ENCODE data around the gene WNT9A. TPM values are rescaled to one million over a fixed set of nuclear protein-coding genes. Genes with fewer than 3 reads are reported as not detected.

The WNT9A gene
- total and polyA plus RNA-seq, 2 donors from 2014 or later, result 0.58 to 3.1 TPM

DNA sequence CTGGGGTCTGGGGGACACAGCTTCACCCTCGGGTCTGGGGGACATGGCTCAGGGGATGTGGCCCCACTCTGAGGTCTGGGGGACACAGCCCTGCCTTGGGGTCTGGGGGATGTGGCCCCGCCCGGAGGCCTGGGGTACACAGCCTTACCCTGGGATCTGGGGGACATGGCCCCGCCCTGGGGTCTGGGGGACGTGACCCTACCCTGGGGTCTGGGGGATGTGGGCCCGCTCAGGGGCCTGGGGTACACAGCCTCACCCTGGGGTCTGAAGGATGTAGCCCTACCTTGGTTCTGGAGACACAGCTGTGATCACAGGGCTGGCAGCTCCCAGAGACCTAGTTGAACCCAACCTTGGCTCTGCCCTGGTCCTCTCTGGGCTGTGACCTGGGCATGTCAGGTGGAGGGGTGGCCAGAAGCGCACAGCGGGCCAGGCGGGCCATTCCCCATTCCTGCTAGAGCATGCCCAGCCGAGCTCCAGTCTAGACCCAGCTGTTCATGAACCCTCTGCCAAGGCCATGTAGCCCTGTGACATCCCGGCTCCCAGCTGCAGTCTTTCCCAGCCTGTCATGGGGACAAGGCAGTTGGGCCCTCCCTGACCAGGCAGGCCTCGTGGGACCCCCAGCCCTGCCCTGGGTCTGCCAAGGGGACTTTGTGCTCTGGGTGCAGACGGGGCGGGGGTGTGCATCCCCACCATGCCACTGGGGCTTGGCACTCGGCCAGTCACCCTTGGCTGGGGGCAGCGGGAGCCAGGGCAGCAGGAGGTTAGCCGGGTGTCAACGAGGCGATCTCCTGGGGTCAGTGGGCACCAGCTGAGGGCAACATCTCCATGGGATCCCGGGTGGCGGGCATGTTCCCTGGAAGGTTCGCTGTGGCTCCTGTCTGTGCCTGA lies 43.9 kb downstream of the WNT9A start:
- Histone ChIP-seq H3K27me3 (ENCODE audit: control insufficient read depth, insufficient read depth, low read length) (no peaks in the 10 kb centered on the region), H3K4me1 (ENCODE audit: control insufficient read depth in 2 of 3, insufficient read depth in 2 of 3, low read depth in 1 of 3, low read length in 3 of 3) (no peaks in the 10 kb centered on the region), H3K27ac (ENCODE audit: low read depth in 2 of 2, low read length in 2 of 2) (no peak overlapping the region), H3K9me3 (ENCODE audit: control insufficient read depth in 2 of 3, insufficient read depth in 1 of 3, low read length in 3 of 3) (no peaks in the 10 kb centered on the region), H3K36me3 (ENCODE audit: control insufficient read depth in 2 of 3, insufficient read depth in 3 of 3, low read length in 3 of 3) (no peaks in the 10 kb centered on the region), H3K4me3 (ENCODE audit: low read length in 3 of 3) (no peak overlapping the region), H3K9ac (ENCODE audit: low read length in 3 of 3) (no peak overlapping the region)
- intact Hi-C loops (cut with DNase I), result no loop called here
- no peak for FAIRE-seq
- TF ChIP-seq, protein P1, sequence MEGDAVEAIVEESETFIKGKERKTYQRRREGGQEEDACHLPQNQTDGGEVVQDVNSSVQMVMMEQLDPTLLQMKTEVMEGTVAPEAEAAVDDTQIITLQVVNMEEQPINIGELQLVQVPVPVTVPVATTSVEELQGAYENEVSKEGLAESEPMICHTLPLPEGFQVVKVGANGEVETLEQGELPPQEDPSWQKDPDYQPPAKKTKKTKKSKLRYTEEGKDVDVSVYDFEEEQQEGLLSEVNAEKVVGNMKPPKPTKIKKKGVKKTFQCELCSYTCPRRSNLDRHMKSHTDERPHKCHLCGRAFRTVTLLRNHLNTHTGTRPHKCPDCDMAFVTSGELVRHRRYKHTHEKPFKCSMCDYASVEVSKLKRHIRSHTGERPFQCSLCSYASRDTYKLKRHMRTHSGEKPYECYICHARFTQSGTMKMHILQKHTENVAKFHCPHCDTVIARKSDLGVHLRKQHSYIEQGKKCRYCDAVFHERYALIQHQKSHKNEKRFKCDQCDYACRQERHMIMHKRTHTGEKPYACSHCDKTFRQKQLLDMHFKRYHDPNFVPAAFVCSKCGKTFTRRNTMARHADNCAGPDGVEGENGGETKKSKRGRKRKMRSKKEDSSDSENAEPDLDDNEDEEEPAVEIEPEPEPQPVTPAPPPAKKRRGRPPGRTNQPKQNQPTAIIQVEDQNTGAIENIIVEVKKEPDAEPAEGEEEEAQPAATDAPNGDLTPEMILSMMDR (IDR thresholded peaks at IDR 0.05; ENCODE audit: borderline replicate concordance, extremely low read depth, insufficient read depth), result no peak
- peak in 2 of 5 donors; percentile 52 to 71 for DNase-seq

DNA sequence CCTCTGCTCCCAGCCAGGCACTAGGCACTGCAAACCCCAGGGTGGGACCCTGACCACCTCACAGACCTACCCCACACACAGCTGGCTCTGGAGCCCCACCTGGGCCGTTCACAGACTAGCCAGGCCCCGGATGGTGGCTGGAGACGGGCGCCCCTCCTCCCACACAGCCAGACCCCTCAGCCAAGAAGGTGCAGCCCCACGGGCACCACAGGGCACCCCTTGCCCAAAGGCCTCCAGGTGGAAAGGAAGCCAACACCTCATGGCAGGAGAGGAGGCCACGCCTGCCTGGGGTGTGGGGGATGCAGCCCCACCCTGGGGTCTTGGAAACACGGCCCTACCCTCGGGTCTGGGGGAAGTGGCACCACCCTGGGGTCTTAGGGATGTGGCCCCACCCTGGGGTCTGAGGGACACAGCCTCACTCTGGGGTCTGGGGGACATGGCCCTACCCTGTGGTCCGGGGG lies 44.6 kb downstream of the WNT9A start:
- Histone ChIP-seq H3K36me3 (ENCODE audit: control insufficient read depth in 2 of 3, insufficient read depth in 3 of 3, low read length in 3 of 3) (no peaks in the 10 kb centered on the region), H3K4me1 (ENCODE audit: control insufficient read depth in 2 of 3, insufficient read depth in 2 of 3, low read depth in 1 of 3, low read length in 3 of 3) (no peaks in the 10 kb centered on the region), H3K4me3 (ENCODE audit: low read length in 3 of 3) (no peak overlapping the region), H3K9me3 (ENCODE audit: control insufficient read depth in 2 of 3, insufficient read depth in 1 of 3, low read length in 3 of 3) (no peaks in the 10 kb centered on the region), H3K27me3 (ENCODE audit: control insufficient read depth, insufficient read depth, low read length) (no peaks in the 10 kb centered on the region), H3K27ac (ENCODE audit: low read depth in 2 of 2, low read length in 2 of 2) (no peak overlapping the region), H3K9ac (ENCODE audit: low read length in 3 of 3) (no peak overlapping the region)
- intact Hi-C loops (cut with DNase I), result no loop called here
- no peak for FAIRE-seq
- TF ChIP-seq, protein P1 (IDR thresholded peaks at IDR 0.05; ENCODE audit: borderline replicate concordance, extremely low read depth, insufficient read depth), result no peak
- DNase-seq, result peak in 2 of 5 donors; percentile 46 to 57

DNA sequence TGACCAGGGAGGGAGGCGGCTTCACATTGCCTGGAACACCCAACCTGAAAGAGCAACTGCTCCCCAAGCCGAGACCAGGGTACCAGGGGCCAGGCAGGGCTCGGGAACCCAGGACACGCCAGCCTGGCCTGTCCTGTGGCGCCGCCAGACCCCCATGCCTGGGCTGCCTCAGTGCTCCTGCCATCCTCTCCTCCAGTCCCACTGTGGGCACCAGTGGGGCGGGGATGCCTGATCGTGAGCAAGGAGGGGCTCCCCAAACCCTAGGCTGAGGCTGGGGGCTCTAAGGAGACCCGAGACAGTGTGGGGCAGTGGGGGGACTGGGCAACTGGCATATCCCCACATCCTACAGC lies 45.1 kb downstream of the WNT9A start:
- H3K27ac ChIP-seq (ENCODE audit: low read depth in 2 of 2, low read length in 2 of 2), result no peak overlapping the region
- DNase-seq, result peak in 1 of 5 donors; percentile 67
- H3K9ac ChIP-seq (ENCODE audit: low read length in 3 of 3), result no peak overlapping the region
- FAIRE-seq, result no peak
- H3K27me3 ChIP-seq (ENCODE audit: control insufficient read depth, insufficient read depth, low read length), result no peaks in the 10 kb centered on the region
- H3K9me3 ChIP-seq (ENCODE audit: control insufficient read depth in 2 of 3, insufficient read depth in 1 of 3, low read length in 3 of 3), result no peaks in the 10 kb centered on the region
- TF ChIP-seq, protein P1 (IDR thresholded peaks at IDR 0.05; ENCODE audit: borderline replicate concordance, extremely low read depth, insufficient read depth), result no peak
- no peaks in the 10 kb centered on the region for H3K36me3 ChIP-seq (ENCODE audit: control insufficient read depth in 2 of 3, insufficient read depth in 3 of 3, low read length in 3 of 3)
- no peaks in the 10 kb centered on the region for H3K4me1 ChIP-seq (ENCODE audit: control insufficient read depth in 2 of 3, insufficient read depth in 2 of 3, low read depth in 1 of 3, low read length in 3 of 3)
- intact Hi-C loops (cut with DNase I), result no loop called here
- no peak overlapping the region for H3K4me3 ChIP-seq (ENCODE audit: low read length in 3 of 3)

Data from kidney (tissue), 14 donors.